NCI-H345 treated with DMSO at 0.1 percent for 48 hours (cell line): ENCODE data around the gene BSN.

Experiments used
- DNase-seq: peaks from one replicate; lab custom pipeline; 2025; ENCODE audit not compliant: unreplicated experiment; lab: John Stamatoyannopoulos, UW

The BSN gene, protein sequence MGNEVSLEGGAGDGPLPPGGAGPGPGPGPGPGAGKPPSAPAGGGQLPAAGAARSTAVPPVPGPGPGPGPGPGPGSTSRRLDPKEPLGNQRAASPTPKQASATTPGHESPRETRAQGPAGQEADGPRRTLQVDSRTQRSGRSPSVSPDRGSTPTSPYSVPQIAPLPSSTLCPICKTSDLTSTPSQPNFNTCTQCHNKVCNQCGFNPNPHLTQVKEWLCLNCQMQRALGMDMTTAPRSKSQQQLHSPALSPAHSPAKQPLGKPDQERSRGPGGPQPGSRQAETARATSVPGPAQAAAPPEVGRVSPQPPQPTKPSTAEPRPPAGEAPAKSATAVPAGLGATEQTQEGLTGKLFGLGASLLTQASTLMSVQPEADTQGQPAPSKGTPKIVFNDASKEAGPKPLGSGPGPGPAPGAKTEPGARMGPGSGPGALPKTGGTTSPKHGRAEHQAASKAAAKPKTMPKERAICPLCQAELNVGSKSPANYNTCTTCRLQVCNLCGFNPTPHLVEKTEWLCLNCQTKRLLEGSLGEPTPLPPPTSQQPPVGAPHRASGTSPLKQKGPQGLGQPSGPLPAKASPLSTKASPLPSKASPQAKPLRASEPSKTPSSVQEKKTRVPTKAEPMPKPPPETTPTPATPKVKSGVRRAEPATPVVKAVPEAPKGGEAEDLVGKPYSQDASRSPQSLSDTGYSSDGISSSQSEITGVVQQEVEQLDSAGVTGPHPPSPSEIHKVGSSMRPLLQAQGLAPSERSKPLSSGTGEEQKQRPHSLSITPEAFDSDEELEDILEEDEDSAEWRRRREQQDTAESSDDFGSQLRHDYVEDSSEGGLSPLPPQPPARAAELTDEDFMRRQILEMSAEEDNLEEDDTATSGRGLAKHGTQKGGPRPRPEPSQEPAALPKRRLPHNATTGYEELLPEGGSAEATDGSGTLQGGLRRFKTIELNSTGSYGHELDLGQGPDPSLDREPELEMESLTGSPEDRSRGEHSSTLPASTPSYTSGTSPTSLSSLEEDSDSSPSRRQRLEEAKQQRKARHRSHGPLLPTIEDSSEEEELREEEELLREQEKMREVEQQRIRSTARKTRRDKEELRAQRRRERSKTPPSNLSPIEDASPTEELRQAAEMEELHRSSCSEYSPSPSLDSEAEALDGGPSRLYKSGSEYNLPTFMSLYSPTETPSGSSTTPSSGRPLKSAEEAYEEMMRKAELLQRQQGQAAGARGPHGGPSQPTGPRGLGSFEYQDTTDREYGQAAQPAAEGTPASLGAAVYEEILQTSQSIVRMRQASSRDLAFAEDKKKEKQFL (N-terminal part only)

DNA sequence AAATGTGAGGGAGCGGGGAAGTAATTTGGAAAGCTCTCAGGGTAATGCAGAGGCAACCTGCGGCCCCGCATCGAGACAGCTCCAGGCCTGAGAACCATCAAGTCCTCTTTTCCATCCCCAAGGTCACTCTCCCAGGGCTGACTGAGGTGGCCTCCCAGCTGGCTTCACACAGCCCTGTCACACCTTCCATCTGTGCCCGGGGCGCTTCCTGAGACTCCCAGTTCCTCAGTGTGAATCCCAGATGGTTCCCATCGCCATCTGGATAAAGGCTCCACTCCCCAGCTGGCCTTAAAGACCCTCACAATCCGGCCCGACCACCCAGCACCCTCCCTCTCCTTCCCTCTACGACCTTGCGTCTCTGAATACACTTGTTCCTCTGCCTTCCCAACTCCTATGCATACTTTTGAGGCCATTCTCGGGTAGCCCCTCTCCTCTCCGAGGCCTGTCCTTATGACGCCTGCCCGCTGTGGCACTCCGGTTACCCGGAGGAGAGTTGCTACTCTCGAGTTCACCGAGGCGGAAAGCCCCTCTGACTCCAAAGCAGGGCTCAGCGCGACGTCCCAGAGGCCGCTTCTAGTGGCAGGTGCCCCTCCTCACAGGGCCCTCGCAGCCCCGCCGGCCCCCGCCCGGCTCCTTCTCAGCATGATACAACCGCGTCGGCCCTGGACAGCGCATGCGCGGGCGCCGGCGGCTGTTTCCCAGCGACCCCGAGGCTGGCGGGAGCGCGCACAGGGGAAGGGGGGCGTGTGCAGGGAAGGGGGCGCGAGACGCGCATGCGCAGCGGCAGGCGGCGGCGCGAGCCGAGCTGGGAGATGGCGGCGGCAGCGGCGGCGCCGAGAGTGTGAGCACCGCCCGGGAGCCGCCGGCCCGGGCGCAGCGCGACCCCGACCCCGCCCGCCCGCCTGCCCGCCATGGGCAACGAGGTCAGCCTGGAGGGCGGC is at the start of gene BSN:
Gene BSN, plus strand, starts transcription at position 786 of the 941 bp plus-strand sequence. Its CDS starts 126 bp downstream, at position 912.
- peak; percentile 58 for DNase-seq

GRCh38 chr3:49506906-49507305 is 47.4 kb upstream of the BSN start:
- DNase-seq, result no peak

DNA sequence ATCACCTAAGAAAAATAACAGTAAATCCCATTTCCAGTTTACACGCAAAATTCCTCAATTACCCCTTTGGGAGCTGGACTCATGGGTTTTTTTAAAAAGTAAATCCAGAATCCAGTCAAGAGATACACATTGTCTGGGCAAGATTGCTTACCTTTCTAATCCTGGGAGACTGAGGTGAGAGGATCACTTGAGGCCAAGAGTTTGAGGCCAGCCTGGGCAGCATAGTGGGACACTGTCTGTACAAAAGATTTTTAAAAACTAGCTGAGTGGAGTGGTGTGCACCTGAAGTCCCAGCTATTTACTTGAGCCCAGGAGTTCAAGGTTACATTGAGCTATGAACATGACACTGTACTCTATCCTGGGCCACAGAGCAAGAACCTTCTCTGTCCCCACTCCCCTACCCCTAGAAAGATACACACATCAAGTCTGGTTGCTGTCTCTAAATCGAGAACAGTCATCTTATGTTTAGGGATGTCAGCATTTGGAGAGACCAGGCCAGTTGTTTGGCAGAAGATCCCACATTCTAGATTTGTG is 45.2 kb upstream of the BSN start:
- no peak for DNase-seq

DNA sequence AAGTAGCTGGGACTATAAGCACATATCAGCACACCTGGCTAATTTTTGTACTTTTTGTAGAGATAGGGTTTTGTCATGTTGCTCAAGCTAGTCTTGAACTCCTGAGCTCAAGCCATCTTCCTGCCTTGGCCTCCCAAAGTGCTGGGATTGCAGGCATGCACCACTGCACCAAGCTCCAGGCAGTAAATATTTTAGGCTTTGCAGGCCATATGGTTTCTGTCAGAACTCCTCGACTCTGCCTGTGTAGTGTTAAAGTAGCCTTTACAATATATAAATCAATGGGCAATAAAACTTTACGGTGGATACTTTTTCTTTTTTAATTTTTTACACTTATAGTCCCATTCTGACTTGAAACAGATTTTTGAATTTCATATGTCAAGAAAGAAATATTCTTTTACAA is 42.6 kb upstream of the BSN start:
- no peak for DNase-seq

DNA sequence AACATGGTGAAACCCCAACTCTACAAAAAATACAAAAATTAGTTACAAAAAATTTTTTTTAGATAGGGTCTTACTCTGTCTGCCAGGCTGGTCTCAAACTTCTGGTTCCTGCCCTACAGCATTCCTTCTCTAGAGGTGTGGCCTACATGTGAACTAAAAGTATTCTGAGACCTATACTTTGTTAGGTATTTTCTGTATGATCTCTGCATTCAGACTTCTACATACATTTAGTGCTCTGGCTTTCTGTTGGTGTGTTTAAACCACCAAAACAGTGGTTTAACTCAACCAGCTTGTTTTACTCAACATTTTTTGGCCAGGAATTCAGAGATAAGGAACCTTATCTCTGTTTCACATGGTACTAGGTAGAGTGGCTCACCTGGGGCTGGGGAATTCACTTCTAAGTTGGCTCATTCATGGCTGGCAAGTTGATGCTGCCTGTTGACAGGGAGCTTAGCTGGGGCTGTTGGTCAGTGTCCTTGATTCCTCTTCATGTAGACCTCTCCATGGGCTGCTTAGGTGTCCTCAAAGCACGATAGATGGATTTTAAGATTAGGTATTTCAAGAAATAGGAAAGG is 41.4 kb upstream of the BSN start:
- no peak for DNase-seq

DNA sequence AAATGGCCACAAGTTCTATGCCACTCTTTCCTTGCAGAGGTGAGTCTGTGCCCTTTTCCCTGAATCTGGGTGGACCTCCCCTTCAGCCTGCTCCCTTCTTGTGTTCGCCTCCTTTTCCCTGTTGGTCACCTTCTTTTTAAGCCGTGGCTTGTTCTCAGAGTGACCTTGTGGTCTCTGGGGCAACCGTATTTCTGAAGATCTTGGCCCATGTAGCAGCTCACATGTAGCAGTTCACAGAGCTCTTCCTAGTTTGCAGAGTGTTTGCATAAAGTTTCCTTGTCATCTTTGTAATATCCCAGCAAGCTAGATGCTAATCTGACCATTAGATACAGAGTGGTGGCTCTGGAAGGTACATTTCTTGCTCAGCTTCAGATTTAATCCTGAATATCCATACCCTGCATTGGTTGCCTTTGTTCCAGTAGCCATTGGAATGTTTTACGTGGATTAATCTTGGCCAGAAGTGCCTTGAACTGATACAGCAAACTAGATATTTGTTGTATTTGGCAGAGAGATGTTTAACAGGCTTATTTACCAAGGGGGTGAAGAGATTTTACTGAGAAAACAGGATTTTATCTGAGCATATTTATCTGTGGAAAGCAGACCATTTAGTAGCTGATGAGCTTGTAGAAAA is 40.7 kb upstream of the BSN start:
- DNase-seq, result no peak

- no peak for DNase-seq
Observed at GRCh38 chr3:49518016-49518415, 36.3 kb upstream of the BSN start.

GRCh38 chr3:49518441-49518840 is 35.8 kb upstream of the BSN start:
- no peak for DNase-seq

DNA sequence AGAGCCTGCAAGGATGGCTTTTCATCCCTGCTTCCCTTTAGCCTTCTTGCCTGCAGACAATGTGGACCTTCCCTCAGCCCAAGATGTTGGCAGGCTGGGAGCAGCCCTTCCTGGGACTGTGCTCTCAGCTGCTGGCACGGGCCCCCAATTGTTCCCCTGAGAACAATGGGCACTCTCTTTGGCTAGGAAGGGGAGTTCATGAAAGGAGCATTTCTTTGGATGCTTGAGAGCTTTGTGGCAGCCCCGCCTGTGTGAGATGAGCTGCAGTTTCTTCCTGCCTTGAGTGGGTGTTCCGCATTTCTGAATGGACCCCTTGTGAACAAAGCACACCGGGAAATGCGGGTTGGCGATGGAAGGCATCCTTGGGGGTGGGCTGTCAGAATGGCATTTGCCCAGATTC is 35.0 kb upstream of the BSN start:
- no peak for DNase-seq

GRCh38 chr3:49519916-49520385 is 34.3 kb upstream of the BSN start:
- no peak for DNase-seq

- DNase-seq, result no peak
Observed at GRCh38 chr3:49523756-49524747, 30.2 kb upstream of the BSN start.

- DNase-seq, result no peak
Observed at GRCh38 chr3:49529567-49529966, 24.7 kb upstream of the BSN start.

DNA sequence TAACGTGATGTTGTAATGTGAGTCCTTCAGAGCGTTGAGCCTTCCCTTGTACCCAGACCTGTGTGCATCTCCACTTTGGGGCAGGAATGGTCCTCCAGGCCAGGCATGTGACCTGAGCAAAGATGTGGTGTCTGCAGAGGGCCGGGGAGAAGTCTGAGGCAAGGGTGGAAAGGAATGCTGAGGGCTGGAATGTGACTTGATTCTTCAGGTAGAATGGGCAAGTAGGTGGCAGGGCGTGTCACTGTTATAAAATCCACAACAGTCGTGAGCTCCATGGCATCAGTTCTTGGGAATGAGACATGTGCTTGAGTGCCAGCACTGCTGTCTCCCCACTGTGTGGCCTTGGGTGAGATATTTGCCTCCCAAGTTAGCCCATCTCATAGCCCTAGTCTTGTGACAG is 24.0 kb upstream of the BSN start:
- DNase-seq, result no peak

DNA sequence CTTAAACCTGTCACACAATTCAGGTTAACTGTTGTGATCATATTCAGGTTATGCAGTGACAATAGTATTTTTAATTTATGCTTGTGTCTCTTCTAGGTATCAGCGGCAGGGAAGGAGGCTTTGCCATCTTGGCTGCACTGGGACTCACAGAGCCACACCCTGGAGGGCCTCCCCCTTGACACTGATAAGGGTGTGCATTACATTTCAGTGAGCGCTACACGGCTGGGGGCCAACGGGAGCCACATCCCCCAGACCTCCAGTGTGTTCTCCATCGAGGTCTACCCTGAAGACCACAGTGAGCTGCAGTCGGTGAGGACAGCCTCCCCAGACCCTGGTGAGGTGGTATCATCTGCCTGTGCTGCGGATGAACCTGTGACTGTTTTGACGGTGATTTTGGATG is 23.6 kb upstream of the BSN start:
- DNase-seq, result no peak

GRCh38 chr3:49531218-49531617 is 23.1 kb upstream of the BSN start:
- DNase-seq, result no peak

GRCh38 chr3:49531715-49532114 is 22.6 kb upstream of the BSN start:
- DNase-seq, result no peak

DNA sequence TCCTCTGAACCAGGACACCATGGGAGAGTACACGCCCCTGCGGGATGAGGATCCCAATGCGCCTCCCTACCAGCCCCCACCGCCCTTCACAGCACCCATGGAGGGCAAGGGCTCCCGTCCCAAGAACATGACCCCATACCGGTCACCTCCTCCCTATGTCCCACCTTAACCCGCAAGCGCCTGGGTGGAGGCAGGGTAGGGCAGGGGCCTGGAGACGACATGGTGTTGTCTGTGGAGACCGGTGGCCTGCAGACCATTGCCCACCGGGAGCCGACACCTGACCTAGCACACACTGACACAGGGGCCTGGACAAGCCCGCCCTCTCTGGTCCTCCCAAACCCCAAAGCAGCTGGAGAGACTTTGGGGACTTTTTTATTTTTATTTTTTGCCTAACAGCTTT is 21.2 kb upstream of the BSN start:
- DNase-seq, result no peak
